Measurements from ENCODE around the gene CNGA4. TPM values are rescaled to one million over a fixed set of nuclear protein-coding genes. Genes with fewer than 3 reads are reported as not detected.

The CNGA4 gene
- polyA plus RNA-seq, 2 of the 4 experiments (the other 2 are of a cell fraction) = 0.10 to 0.12 TPM

- H3K4me2 ChIP-seq = no peak overlapping the region
- DNase-seq (ENCODE audit: low read depth in 1 of 2, low spot score in 1 of 2) (no peak), FAIRE-seq (no peak), ATAC-seq (no peak)
- H3K4me3 ChIP-seq = no peak overlapping the region
- WGBS (ENCODE audit: missing lambda C conversion rate) = 93% methylated on average over 2 of the region's 2 CpGs
- CTCF ChIA-PET = interaction anchor here (1.4 to 2.1 kb wide), 2 partner anchors 21 to 24 kb away, joined by 4 to 6 read pairs; partner anchors contain the start of gene C11orf42
- POLR2A ChIA-PET = no interaction called here
- no peak overlapping the region for H3K27ac ChIP-seq
- H3K9me3 ChIP-seq = no peaks in the 10 kb centered on the region
- no peaks in the 10 kb centered on the region for H3K4me1 ChIP-seq
- TF ChIP-seq POLR2AphosphoS2 (conservative IDR thresholded peaks at IDR 0.05; ENCODE audit: low read length) (no peak), SMC3 (IDR thresholded peaks at IDR 0.05) (no peak), FOSB (CRISPR knock-in tag; IDR thresholded peaks at IDR 0.05) (no peak), NFE2L2 (conservative IDR thresholded peaks at IDR 0.05; ENCODE audit: low read length) (no peak), REST (IDR thresholded peaks at IDR 0.05) (no peak), CEBPB (IDR thresholded peaks at IDR 0.05) (no peak)
Observed at GRCh38 chr11:6225896-6226295, 13.0 kb upstream of the CNGA4 start.

- FAIRE-seq = no peak
- Histone ChIP-seq H3K4me3 (no peak overlapping the region), H3K4me1 (peaks cover 8% of the 10 kb centered on the region; the same call in 2 of the 3 replicates), H3K9me3 (no peaks in the 10 kb centered on the region), H3K4me2 (no peak overlapping the region), H3K27ac (no peak overlapping the region)
- POLR2A ChIA-PET = no interaction called here
- TF ChIP-seq NFE2L2 (conservative IDR thresholded peaks at IDR 0.05; ENCODE audit: low read length) (no peak), MAFK (IDR thresholded peaks at IDR 0.05; ENCODE audit: partially characterized antibody) (no peak), ELK1 (IDR thresholded peaks at IDR 0.05; ENCODE audit: low read depth, low read length) (no peak), BHLHE40 (IDR thresholded peaks at IDR 0.05; ENCODE audit: low read depth, low read length) (no peak), EP300 (IDR thresholded peaks at IDR 0.05) (no peak), HOXB5 (CRISPR knock-in tag; IDR thresholded peaks at IDR 0.05) (no peak)
- CTCF ChIA-PET = interaction anchor here (1.4 to 2.8 kb wide), 3 partner anchors 23 to 135 kb away, joined by 3 to 16 read pairs (median 3); partner anchors contain the start of gene CCKBR
- no peak for DNase-seq (ENCODE audit: low read depth in 1 of 2, low spot score in 1 of 2)
- 62% methylated on average over 3 of the region's 3 CpGs for WGBS (ENCODE audit: missing lambda C conversion rate)
- no peak for ATAC-seq
Observed at GRCh38 chr11:6228520-6228919, 10.4 kb upstream of the CNGA4 start.

GRCh38 chr11:6229911-6230310, 9.0 kb upstream of the CNGA4 start:
- DNase-seq (ENCODE audit: low read depth in 1 of 2, low spot score in 1 of 2) (no peak), ATAC-seq (no peak), FAIRE-seq (no peak)
- WGBS (ENCODE audit: missing lambda C conversion rate) = 41% methylated on average over 2 of the region's 2 CpGs
- H3K4me3 ChIP-seq = no peak overlapping the region
- no peak for TF ChIP-seq USF2 (IDR thresholded peaks at IDR 0.05)
- no peak for TF ChIP-seq RNF2 (IDR thresholded peaks at IDR 0.05; ENCODE audit: borderline replicate concordance, low read depth)
- no peak for TF ChIP-seq ATOH8 (CRISPR knock-in tag; IDR thresholded peaks at IDR 0.05; ENCODE audit: low read depth)
- no peak for TF ChIP-seq NPAS2 (CRISPR knock-in tag; IDR thresholded peaks at IDR 0.05; ENCODE audit: borderline replicate concordance)
- no peak for TF ChIP-seq ZFP36 (IDR thresholded peaks at IDR 0.05; ENCODE audit: borderline replicate concordance, partially characterized antibody)
- peaks cover 11% of the 10 kb centered on the region; the same call in 2 of the 3 replicates for H3K4me1 ChIP-seq
- no peak overlapping the region for H3K4me2 ChIP-seq
- no peaks in the 10 kb centered on the region for H3K9me3 ChIP-seq
- no peak overlapping the region for H3K27ac ChIP-seq
- ChIA-PET CTCF (interaction anchor here (0.6 to 2.8 kb wide), 4 partner anchors 21 to 68 kb away, joined by 3 to 16 read pairs (median 3); partner anchors contain the start of gene CCKBR), POLR2A (no interaction called here)

All from A549 (cell line).